Retinal pigment epithelial cell (primary cell): ENCODE measurements around the gene GABRR2.
A peak's percentile ranks its signal among the peaks of the same experiment; 100 is the strongest.

Experiments used
- DNase-seq: peaks from one replicate; pipeline ENCODE4 v3.0.0-alpha.2; 2010; ENCODE audit warnings: low read depth
- H3K4me3 ChIP-seq: 2 replicates; pipeline ENCODE4 v1.5.1; 2011; ENCODE audit warnings: mild to moderate bottlenecking, low read length, control low read depth, moderate library complexity
- CTCF ChIP-seq: conservative IDR thresholded peaks from 2 replicates; pipeline ENCODE4 v1.5.1; 2011; ENCODE audit warnings: low read depth, low read length, control low read depth, inconsistent platforms

Gene GABRR2

GRCh38 chr6:89350281-89350966 is 35.3 kb upstream of the GABRR2 start:
- no peak for TF ChIP-seq CTCF
- DNase-seq, result no peak
- H3K4me3 ChIP-seq, result peak overlapping the region; percentile 87

DNA sequence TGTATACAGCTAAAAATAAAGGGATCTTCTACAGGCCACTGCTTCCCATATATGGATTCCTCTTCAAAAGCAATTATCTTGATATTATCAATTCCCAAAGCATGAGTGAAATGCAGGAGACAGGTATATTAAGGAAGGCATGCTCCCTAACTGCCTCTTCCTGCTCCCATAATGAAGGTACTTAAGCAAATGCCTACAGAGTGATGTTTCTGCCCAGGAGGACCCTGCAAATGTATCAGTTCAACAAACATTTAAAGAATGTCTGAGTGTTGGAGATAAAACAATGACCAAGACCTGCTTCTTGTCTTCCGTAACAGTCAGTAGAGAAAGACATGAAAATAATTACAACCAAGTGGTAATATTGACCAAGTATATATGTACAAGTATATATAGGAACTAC is 33.3 kb upstream of the GABRR2 start:
- no peak overlapping the region for H3K4me3 ChIP-seq
- no peak for DNase-seq
- TF ChIP-seq CTCF, result no peak

GRCh38 chr6:89347825-89348224 is 32.7 kb upstream of the GABRR2 start:
- H3K4me3 ChIP-seq, result no peak overlapping the region
- no peak for TF ChIP-seq CTCF
- DNase-seq, result no peak

- no peak for DNase-seq
- no peak overlapping the region for H3K4me3 ChIP-seq
- TF ChIP-seq CTCF, result no peak
Measured at GRCh38 chr6:89346433-89346832, 31.3 kb upstream of the GABRR2 start.

DNA sequence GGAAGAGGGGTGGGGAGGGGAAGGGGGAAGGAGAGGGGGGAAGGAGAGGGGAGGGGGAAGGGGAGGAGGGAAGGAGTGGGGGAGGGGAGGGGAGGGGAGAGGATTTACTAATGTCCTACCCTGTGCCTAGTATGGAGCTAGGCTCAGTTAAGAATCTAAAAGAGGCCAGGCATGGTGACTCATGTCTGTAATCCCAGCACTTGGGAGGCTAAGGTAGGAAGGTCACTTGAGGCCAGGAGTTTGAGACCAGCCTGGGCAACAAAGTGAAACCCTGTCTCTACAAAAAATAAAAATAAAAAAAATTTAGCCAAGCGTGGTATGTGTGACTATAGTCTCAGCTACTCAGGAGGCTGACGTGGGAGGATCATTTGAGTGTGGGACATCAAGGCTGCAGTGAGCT is 24.5 kb upstream of the GABRR2 start:
- no peak for TF ChIP-seq CTCF
- no peak for DNase-seq
- H3K4me3 ChIP-seq, result no peak overlapping the region

DNA sequence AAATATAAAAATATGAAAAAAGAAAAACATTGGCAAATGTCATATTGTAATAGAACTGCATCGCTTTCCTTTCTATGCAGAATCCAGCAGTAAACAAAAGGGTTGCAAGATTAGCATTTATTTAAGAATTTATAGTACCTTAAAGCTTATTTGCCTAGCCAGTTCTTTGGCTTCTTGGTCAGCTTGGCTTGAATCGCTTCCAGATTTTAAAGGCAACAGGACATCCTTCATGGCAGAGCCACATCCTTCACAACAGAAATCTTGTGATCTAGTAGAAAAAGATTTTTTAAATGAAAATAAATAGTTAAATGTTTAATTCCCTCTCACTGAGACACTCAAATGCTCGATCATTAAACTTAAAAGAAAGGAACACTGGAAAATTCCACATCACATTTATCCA is 20.1 kb upstream of the GABRR2 start:
- TF ChIP-seq CTCF, result no peak
- no peak for DNase-seq
- H3K4me3 ChIP-seq, result no peak overlapping the region

GRCh38 chr6:89330910-89331309 is 15.8 kb upstream of the GABRR2 start:
- no peak for TF ChIP-seq CTCF
- no peak for DNase-seq
- no peak overlapping the region for H3K4me3 ChIP-seq
